CD4-positive, CD25-positive, alpha-beta regulatory T cell (primary cell): ENCODE measurements around the gene ACR. TPM values are rescaled to one million over a fixed set of nuclear protein-coding genes. Genes with fewer than 3 reads are reported as not detected.

Source experiments
- ATAC-seq, 2 donors: fragments of 150-1000 bp; cut with Tn5 transposase; one replicate each; pipeline ENCODE4 v1.10.0; 2021; ENCODE audit warnings: low read depth in 2 of 2, moderate number of reproducible peaks in 2 of 2, moderate library complexity in 1 of 2
- DNase-seq, 3 donors: peaks; one replicate each; pipeline versions ENCODE4 v3.0.0 to v3.0.0-alpha.2; 2012 to 2022; ENCODE audit warnings: mixed read lengths in 1 of 3
- H3K27ac ChIP-seq: one replicate; pipeline ENCODE4 v1.7.0; 2013; ENCODE audit warnings: mild to moderate bottlenecking, low read length; ENCODE audit not compliant: insufficient read depth, poor library complexity, severe bottlenecking
- H3K27me3 ChIP-seq: one replicate; pipeline ENCODE4 v1.7.0; 2013; ENCODE audit warnings: low read length; ENCODE audit not compliant: control insufficient read depth, insufficient read depth
- H3K36me3 ChIP-seq: one replicate; pipeline ENCODE4 v1.7.0; 2013; ENCODE audit warnings: mild to moderate bottlenecking, low read length, moderate library complexity; ENCODE audit not compliant: control insufficient read depth, insufficient read depth
- H3K4me1 ChIP-seq: 2 replicates; pipeline ENCODE4 v1.7.0; 2013; ENCODE audit warnings: mild to moderate bottlenecking, low read length; ENCODE audit not compliant: insufficient read depth, control insufficient read depth, poor library complexity, severe bottlenecking
- H3K4me3 ChIP-seq: one replicate; pipeline ENCODE4 v1.7.0; 2013; ENCODE audit warnings: low read depth, mild to moderate bottlenecking, low read length, moderate library complexity
- H3K9me3 ChIP-seq, 2 experiments: 1 replicate in 1 of 2; 2 replicates in 1 of 2; pipeline ENCODE4 v1.7.0; 2013; ENCODE audit warnings: low read length in 2 of 2, mild to moderate bottlenecking in 1 of 2, moderate library complexity in 1 of 2; ENCODE audit not compliant: control insufficient read depth in 2 of 2
- H3K27ac Mint-ChIP-seq, 3 donors: one replicate each; pipeline ENCODE4 v1.8.0; 2020 to 2022; ENCODE audit warnings: mild to moderate bottlenecking in 3 of 3, mixed read lengths in 3 of 3, moderate library complexity in 2 of 3
- H3K27me3 Mint-ChIP-seq: one replicate; pipeline ENCODE4 v1.8.0; 2022; ENCODE audit warnings: mild to moderate bottlenecking, mixed read lengths
- H3K36me3 Mint-ChIP-seq: one replicate; pipeline ENCODE4 v1.8.0; 2020; ENCODE audit warnings: mixed read lengths
- H3K4me1 Mint-ChIP-seq, 4 donors: one replicate each; pipeline ENCODE4 v1.8.0; 2020 to 2022; ENCODE audit warnings: mixed read lengths in 4 of 4, mild to moderate bottlenecking in 1 of 4
- H3K4me3 Mint-ChIP-seq, 4 donors: one replicate each; pipeline ENCODE4 v1.8.0; 2020 to 2022; ENCODE audit warnings: mild to moderate bottlenecking in 4 of 4, mixed read lengths in 4 of 4, moderate library complexity in 3 of 4
- H3K9me3 Mint-ChIP-seq, 7 donors: one replicate each; pipeline ENCODE4 v1.8.0; 2020 to 2022; ENCODE audit warnings: mixed read lengths in 7 of 7, mild to moderate bottlenecking in 3 of 7, moderate library complexity in 2 of 7
- polyA plus RNA-seq, 4 donors: library from polyadenylated mRNA; unstranded; fragments of 300-500 nt; fragmentation: Illumina TruSeq; gene quantifications; one replicate each; pipeline ENCODE4 v1.2.3, GENCODE V29; 2021
- total RNA-seq: library from RNA; stranded (reverse); gene quantifications from one replicate; pipeline ENCODE4 v1.2.3, GENCODE V29; 2022

ACR gene
- total and polyA plus RNA-seq, 5 donors from 2014 or later = not detected

DNA sequence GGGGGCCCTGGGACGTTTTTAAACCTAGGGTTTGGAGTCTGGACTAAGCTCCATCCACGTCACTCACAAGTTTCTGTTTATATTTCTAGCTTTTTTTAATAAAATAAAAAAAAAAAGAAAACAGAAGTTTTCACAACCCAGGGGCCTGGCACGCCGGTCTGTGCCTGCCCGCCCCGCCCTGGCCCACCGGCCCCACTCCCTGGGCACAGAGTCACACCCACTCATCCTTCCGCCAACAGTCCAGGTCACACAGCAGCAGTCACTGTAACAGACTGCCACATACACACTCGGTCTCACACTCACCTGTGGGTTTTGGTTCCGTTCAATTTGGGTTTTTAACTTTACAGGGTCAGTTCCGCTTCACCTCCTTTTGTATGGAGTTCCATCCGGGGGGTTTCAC lies 5.3 kb upstream of the ACR start:
- Mint-ChIP-seq H3K36me3 (no peaks in the 10 kb centered on the region), H3K4me3 (no peak overlapping the region), H3K27ac (peak overlapping the region in 1 of 3 donors; percentile 85), H3K9me3 (no peaks in the 10 kb centered on the region), H3K4me1 (peaks cover 0 to 9% (median 2%) of the 10 kb centered on the region in 4 donors), H3K27me3 (peaks cover 10% of the 10 kb centered on the region)
- DNase-seq = no peak
- Histone ChIP-seq H3K36me3 (no peaks in the 10 kb centered on the region), H3K9me3 (no peaks in the 10 kb centered on the region), H3K4me1 (no peaks in the 10 kb centered on the region), H3K27ac (no peak overlapping the region), H3K4me3 (no peak overlapping the region), H3K27me3 (no peaks in the 10 kb centered on the region)
- ATAC-seq = no peak

GRCh38 chr22:50733521-50734342 lies 4.3 kb upstream of the ACR start:
- Histone ChIP-seq H3K27ac (no peak overlapping the region), H3K4me1 (no peaks in the 10 kb centered on the region), H3K36me3 (no peaks in the 10 kb centered on the region), H3K4me3 (no peak overlapping the region), H3K9me3 (no peaks in the 10 kb centered on the region), H3K27me3 (no peaks in the 10 kb centered on the region)
- no peaks in the 10 kb centered on the region for H3K36me3 Mint-ChIP-seq
- DNase-seq = no peak
- H3K27ac Mint-ChIP-seq = no peak overlapping the region
- peaks cover 13% of the 10 kb centered on the region for H3K27me3 Mint-ChIP-seq
- H3K4me3 Mint-ChIP-seq = no peak overlapping the region
- H3K9me3 Mint-ChIP-seq = no peaks in the 10 kb centered on the region
- peaks cover 0 to 9% (median 2%) of the 10 kb centered on the region in 4 donors for H3K4me1 Mint-ChIP-seq
- no peak for ATAC-seq

GRCh38 chr22:50734343-50734771 lies 3.6 kb upstream of the ACR start:
- Histone ChIP-seq H3K4me3 (no peak overlapping the region), H3K36me3 (no peaks in the 10 kb centered on the region), H3K27ac (no peak overlapping the region), H3K9me3 (no peaks in the 10 kb centered on the region), H3K27me3 (no peaks in the 10 kb centered on the region), H3K4me1 (no peaks in the 10 kb centered on the region)
- peaks cover 0 to 9% (median 2%) of the 10 kb centered on the region in 4 donors for H3K4me1 Mint-ChIP-seq
- no peak for DNase-seq
- ATAC-seq = no peak
- peaks cover 13% of the 10 kb centered on the region for H3K27me3 Mint-ChIP-seq
- H3K36me3 Mint-ChIP-seq = no peaks in the 10 kb centered on the region
- H3K4me3 Mint-ChIP-seq = no peak overlapping the region
- no peak overlapping the region for H3K27ac Mint-ChIP-seq
- no peaks in the 10 kb centered on the region for H3K9me3 Mint-ChIP-seq

DNA sequence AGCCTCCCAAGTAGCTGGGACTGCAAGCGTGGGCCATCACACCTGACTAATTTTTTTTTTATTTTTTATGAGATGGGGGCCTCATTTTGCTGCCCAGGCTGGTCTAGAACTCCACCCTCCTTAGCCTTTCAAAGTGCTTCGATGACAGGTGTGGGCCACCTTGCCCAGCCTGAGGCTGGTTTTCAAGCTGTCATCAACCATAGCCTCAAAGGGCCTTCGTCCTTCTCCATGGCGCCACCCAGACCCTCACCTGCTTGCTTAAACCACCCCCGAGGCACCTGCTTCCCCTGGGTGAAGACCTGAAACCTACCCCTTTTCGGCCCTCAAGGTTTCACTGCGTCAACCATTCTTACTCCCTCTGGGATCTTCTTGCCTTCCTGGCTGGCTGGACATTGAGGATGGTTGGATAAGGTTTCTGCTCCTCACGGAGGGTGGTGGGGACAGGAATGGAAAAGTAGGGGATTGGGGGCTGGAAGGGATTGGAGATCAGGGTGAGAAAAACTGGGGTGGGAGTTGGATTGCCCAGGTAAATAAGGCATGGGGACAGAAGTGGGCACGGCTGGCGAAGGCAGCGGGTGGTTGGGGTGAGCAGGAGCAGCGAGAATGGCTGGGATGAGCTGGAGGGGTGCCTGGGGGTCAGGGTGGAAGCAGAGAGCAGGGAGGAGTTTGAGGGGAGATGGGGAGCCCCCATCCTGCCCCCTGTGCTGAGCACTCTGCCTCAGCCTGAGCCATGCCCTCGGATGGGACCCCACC lies 2.8 kb upstream of the ACR start:
- DNase-seq (no peak), ATAC-seq (no peak)
- Histone ChIP-seq H3K4me3 (no peak overlapping the region), H3K27ac (no peak overlapping the region), H3K36me3 (no peaks in the 10 kb centered on the region), H3K4me1 (no peaks in the 10 kb centered on the region), H3K9me3 (no peaks in the 10 kb centered on the region), H3K27me3 (no peaks in the 10 kb centered on the region)
- H3K4me3 Mint-ChIP-seq = no peak overlapping the region
- H3K27ac Mint-ChIP-seq = no peak overlapping the region
- no peaks in the 10 kb centered on the region for H3K9me3 Mint-ChIP-seq
- no peaks in the 10 kb centered on the region for H3K36me3 Mint-ChIP-seq
- peaks cover 0 to 9% (median 2%) of the 10 kb centered on the region in 4 donors for H3K4me1 Mint-ChIP-seq
- H3K27me3 Mint-ChIP-seq = peaks cover 13% of the 10 kb centered on the region

- ATAC-seq (no peak), DNase-seq (no peak)
- Histone ChIP-seq H3K27me3 (no peaks in the 10 kb centered on the region), H3K9me3 (no peaks in the 10 kb centered on the region), H3K4me1 (no peaks in the 10 kb centered on the region), H3K4me3 (no peak overlapping the region), H3K27ac (no peak overlapping the region), H3K36me3 (no peaks in the 10 kb centered on the region)
- peaks cover 0 to 9% (median 2%) of the 10 kb centered on the region in 4 donors for H3K4me1 Mint-ChIP-seq
- peaks cover 13% of the 10 kb centered on the region for H3K27me3 Mint-ChIP-seq
- H3K36me3 Mint-ChIP-seq = no peaks in the 10 kb centered on the region
- no peak overlapping the region for H3K27ac Mint-ChIP-seq
- H3K4me3 Mint-ChIP-seq = no peak overlapping the region
- no peaks in the 10 kb centered on the region for H3K9me3 Mint-ChIP-seq
Measured at GRCh38 chr22:50735739-50736030, 2.3 kb upstream of the ACR start.

GRCh38 chr22:50738649-50739227 lies 734 bp downstream of the ACR start:
- ATAC-seq = no peak
- no peak overlapping the region for H3K27ac ChIP-seq
- H3K36me3 ChIP-seq = no peaks in the 10 kb centered on the region
- no peak overlapping the region for H3K4me3 ChIP-seq
- no peaks in the 10 kb centered on the region for H3K4me1 ChIP-seq
- Mint-ChIP-seq H3K4me1 (peaks cover 0 to 9% (median 0%) of the 10 kb centered on the region in 4 donors), H3K27me3 (peaks cover 13% of the 10 kb centered on the region), H3K27ac (peak overlapping the region in 1 of 3 donors; percentile 69), H3K9me3 (no peaks in the 10 kb centered on the region), H3K4me3 (no peak overlapping the region), H3K36me3 (no peaks in the 10 kb centered on the region)
- H3K27me3 ChIP-seq = no peaks in the 10 kb centered on the region
- DNase-seq = no peak
- H3K9me3 ChIP-seq = no peaks in the 10 kb centered on the region

GRCh38 chr22:50739279-50739691 lies 1.3 kb downstream of the ACR start:
- Mint-ChIP-seq H3K27ac (peak overlapping the region in 1 of 3 donors; percentile 69), H3K9me3 (no peaks in the 10 kb centered on the region), H3K36me3 (no peaks in the 10 kb centered on the region), H3K4me3 (no peak overlapping the region), H3K27me3 (peaks cover 13% of the 10 kb centered on the region), H3K4me1 (peaks cover 0 to 9% (median under 1%) of the 10 kb centered on the region in 4 donors)
- DNase-seq = no peak
- no peaks in the 10 kb centered on the region for H3K36me3 ChIP-seq
- no peaks in the 10 kb centered on the region for H3K4me1 ChIP-seq
- no peak for ATAC-seq
- no peak overlapping the region for H3K4me3 ChIP-seq
- H3K27me3 ChIP-seq = no peaks in the 10 kb centered on the region
- H3K9me3 ChIP-seq = no peaks in the 10 kb centered on the region
- no peak overlapping the region for H3K27ac ChIP-seq
